ENCODE data around the gene LLCFC1. TPM values are rescaled to one million over a fixed set of nuclear protein-coding genes. Genes with fewer than 3 reads are reported as not detected.

LLCFC1 gene
- total and polyA plus RNA-seq, 2 experiments from 2014 or later = not detected

- ATAC-seq (no peak), DNase-seq (ENCODE audit: low spot score) (no peak)
- Mint-ChIP-seq H3K4me3 (no peak overlapping the region), H3K27me3 (ENCODE audit: insufficient read depth, low read depth, poor library complexity) (peaks cover 4% of the 10 kb centered on the region), H3K36me3 (ENCODE audit: low read depth) (no peaks in the 10 kb centered on the region), H3K27ac (no peak overlapping the region), H3K9me3 (no peaks in the 10 kb centered on the region; the same call in 2 of the 3 replicates), H3K4me1 (peaks cover 2% of the 10 kb centered on the region; the same call in 1 of the 3 replicates)
- Histone ChIP-seq H3K27ac (ENCODE audit: low read depth) (no peak overlapping the region), H3K4me1 (ENCODE audit: insufficient read depth) (no peaks in the 10 kb centered on the region), H3K36me3 (ENCODE audit: insufficient read depth) (no peaks in the 10 kb centered on the region), H3K4me2 (no peak overlapping the region), H3F3A (replicated peaks; ENCODE audit: low read depth) (no peaks in the 10 kb centered on the region), H4K20me1 (replicated peaks; ENCODE audit: insufficient read depth) (no peaks in the 10 kb centered on the region), H3K27me3 (ENCODE audit: insufficient read depth) (no peaks in the 10 kb centered on the region), H3K79me2 (replicated peaks; ENCODE audit: insufficient read depth) (no peaks in the 10 kb centered on the region), H2AFZ (no peak overlapping the region), H3K9me2 (ENCODE audit: insufficient read depth) (peaks cover 6% of the 10 kb centered on the region), H3K4me3 (no peak overlapping the region)
- TF ChIP-seq NANOG (IDR thresholded peaks at IDR 0.05; ENCODE audit: borderline replicate concordance) (no peak), POLR2AphosphoS5 (IDR thresholded peaks at IDR 0.05; ENCODE audit: low read depth) (no peak), ZNF114 (CRISPR knock-in tag; IDR thresholded peaks at IDR 0.05) (no peak), REST (IDR thresholded peaks at IDR 0.05; ENCODE audit: unreplicated experiment) (no peak), CREB1 (CRISPR knock-in tag; IDR thresholded peaks at IDR 0.05; ENCODE audit: low read depth) (no peak), STAT1 (IDR thresholded peaks at IDR 0.05; ENCODE audit: unreplicated experiment) (no peak), JUNB (IDR thresholded peaks at IDR 0.05; ENCODE audit: unreplicated experiment) (no peak), EZH2 (IDR thresholded peaks at IDR 0.05; ENCODE audit: low read depth, unreplicated experiment) (no peak), EZH2phosphoT487 (IDR thresholded peaks at IDR 0.05; ENCODE audit: unreplicated experiment) (no peak), ZNF331 (CRISPR knock-in tag; IDR thresholded peaks at IDR 0.05; ENCODE audit: low read depth) (no peak), ZNF462 (CRISPR knock-in tag; IDR thresholded peaks at IDR 0.05) (no peak), CTCF (conservative IDR thresholded peaks at IDR 0.05; ENCODE audit: low read depth in 2 of 2) (no peak), ETS1 (IDR thresholded peaks at IDR 0.05) (no peak)
These were observed 25.7 kb upstream of the LLCFC1 start for GRCh38 chr7:142913566-142913965.

Measured in GM23338 (cell line).